Measurements from ENCODE around the gene BCAS1. TPM values are rescaled to one million over a fixed set of nuclear protein-coding genes. Genes with fewer than 3 reads are reported as not detected.

BCAS1 gene
- polyA plus RNA-seq, 1 of the 3 experiments (the other 2 are of a cell fraction), result not detected

DNA sequence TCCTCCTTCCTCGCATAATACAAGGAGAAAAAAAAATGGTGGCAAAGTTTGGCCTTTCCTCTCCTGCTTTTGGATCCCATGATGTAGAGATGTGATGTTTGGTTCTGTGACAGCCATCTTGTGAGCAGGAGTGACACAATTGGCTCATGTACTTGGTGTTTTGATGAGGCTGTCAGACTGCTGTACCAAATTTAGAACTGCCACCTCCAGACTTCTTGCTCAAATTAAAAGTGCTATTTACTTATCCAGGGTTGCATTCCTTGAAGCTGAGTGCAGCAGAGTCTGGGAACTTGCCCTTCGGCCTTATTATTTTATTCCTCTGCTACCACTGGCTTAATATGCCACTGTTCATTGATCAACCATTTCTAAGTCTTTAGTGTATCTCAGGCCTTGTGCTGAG, 21.9 kb downstream of the BCAS1 start (continued):
- TF ChIP-seq, protein P1, sequence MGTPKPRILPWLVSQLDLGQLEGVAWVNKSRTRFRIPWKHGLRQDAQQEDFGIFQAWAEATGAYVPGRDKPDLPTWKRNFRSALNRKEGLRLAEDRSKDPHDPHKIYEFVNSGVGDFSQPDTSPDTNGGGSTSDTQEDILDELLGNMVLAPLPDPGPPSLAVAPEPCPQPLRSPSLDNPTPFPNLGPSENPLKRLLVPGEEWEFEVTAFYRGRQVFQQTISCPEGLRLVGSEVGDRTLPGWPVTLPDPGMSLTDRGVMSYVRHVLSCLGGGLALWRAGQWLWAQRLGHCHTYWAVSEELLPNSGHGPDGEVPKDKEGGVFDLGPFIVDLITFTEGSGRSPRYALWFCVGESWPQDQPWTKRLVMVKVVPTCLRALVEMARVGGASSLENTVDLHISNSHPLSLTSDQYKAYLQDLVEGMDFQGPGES (IDR thresholded peaks at IDR 0.05; ENCODE audit: low read depth, low read length), result no peak
- TF ChIP-seq EP300 (IDR thresholded peaks at IDR 0.05; ENCODE audit: borderline replicate concordance in 1 of 2, low read depth in 1 of 2, low read length in 1 of 2), result no peak
- TF ChIP-seq NFIC (IDR thresholded peaks at IDR 0.05; ENCODE audit: borderline replicate concordance), result no peak
- TF ChIP-seq SMC3 (IDR thresholded peaks at IDR 0.05; ENCODE audit: low read depth, low read length), result no peak
- no peak for TF ChIP-seq FOSL2 (IDR thresholded peaks at IDR 0.05; ENCODE audit: borderline replicate concordance, low read depth)

DNA sequence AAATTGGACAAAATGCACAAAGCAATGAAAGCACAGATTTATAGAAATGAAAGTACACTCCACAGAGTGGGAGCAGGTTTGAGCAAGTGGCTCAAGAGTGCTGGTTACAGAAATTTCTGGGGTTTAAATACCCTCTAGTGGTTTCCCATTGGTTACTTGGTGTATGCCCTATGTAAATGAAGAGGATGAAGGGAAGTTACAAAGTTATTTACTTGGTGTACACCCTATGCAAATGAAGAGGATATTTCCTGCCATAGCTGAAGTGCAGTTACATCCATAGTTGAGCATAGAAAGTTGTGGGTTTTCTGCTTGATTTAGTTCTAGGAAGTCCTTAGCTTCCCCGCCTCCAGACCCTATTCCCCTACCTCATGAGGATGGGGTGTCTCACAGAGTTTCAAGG, 22.7 kb downstream of the BCAS1 start:
- H3K9me3 ChIP-seq, result no peaks in the 10 kb centered on the region
- no peak overlapping the region for H3K9ac ChIP-seq
- H3K4me2 ChIP-seq, result no peak overlapping the region
- no peak overlapping the region for H2AFZ ChIP-seq (ENCODE audit: low read depth)
- TF ChIP-seq JUND (IDR thresholded peaks at IDR 0.05), result no peak
- TF ChIP-seq FOSL2 (IDR thresholded peaks at IDR 0.05; ENCODE audit: borderline replicate concordance, low read depth), result no peak
- TF ChIP-seq POLR2AphosphoS5 (IDR thresholded peaks at IDR 0.05; ENCODE audit: low read depth, low read length), result no peak
- TF ChIP-seq, protein P1 (IDR thresholded peaks at IDR 0.05; ENCODE audit: low read depth, low read length), result no peak
- TF ChIP-seq NRF1 (IDR thresholded peaks at IDR 0.05; ENCODE audit: low read depth, low read length), result no peak
- no peak for TF ChIP-seq FOXJ3 (CRISPR knock-in tag; IDR thresholded peaks at IDR 0.05)
- H4K20me1 ChIP-seq (ENCODE audit: insufficient read depth), result no peaks in the 10 kb centered on the region
- CTCF ChIA-PET, result no interaction called here
- POLR2A ChIA-PET, result no interaction called here
- no peaks in the 10 kb centered on the region for H3K9me2 ChIP-seq
- no peak overlapping the region for H3K27ac ChIP-seq (ENCODE audit: low read depth in 2 of 2, low read length in 1 of 2)
- no peak overlapping the region for H3K4me3 ChIP-seq (ENCODE audit: low read depth in 2 of 2, low read length in 1 of 2)
- DNase-seq, result no peak
- WGBS (ENCODE audit: low lambda C conversion rate), result 71% methylated on average over 1 of the region's 1 CpG
- H3K27me3 ChIP-seq (ENCODE audit: insufficient read depth), result no peaks in the 10 kb centered on the region
- H3K36me3 ChIP-seq (replicated peaks in 1 of 2; ENCODE audit: control insufficient read depth in 1 of 2, insufficient read depth in 2 of 2, low read length in 1 of 2), result no peaks in the 10 kb centered on the region
- no peaks in the 10 kb centered on the region; a peak in 1 of 4 replicates for H3K4me1 ChIP-seq (ENCODE audit: control insufficient read depth in 1 of 2, insufficient read depth in 2 of 2, low read depth in 1 of 2, low read length in 1 of 2)
- no peaks in the 10 kb centered on the region for H3F3A ChIP-seq (replicated peaks; ENCODE audit: insufficient read depth)
- no peaks in the 10 kb centered on the region for H3K79me2 ChIP-seq (ENCODE audit: insufficient read depth)

DNA sequence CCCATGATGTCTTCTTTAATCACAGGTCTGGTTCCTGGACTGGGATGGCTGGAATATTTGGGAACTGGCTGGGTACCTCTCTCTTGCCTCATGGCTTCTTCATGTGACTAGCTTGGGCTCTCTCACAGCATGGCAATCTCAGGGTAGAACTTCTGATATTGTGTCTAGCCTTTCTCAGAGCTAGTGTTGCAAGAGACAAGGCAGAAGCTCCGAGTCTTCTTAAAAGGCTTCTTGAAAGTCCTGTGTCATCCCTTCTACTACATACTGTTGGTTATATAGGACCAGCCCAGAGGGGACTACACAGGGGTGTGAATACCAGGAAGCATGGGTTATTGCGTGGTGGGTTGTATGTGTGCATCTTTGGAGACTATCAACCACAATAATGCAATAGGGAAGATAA, 23.3 kb downstream of the BCAS1 start:
- H4K20me1 ChIP-seq (ENCODE audit: insufficient read depth), result no peaks in the 10 kb centered on the region
- H3K27ac ChIP-seq (ENCODE audit: low read depth in 2 of 2, low read length in 1 of 2), result no peak overlapping the region
- no peaks in the 10 kb centered on the region for H3K9me3 ChIP-seq
- no peaks in the 10 kb centered on the region for H3K27me3 ChIP-seq (ENCODE audit: insufficient read depth)
- H3K4me3 ChIP-seq (ENCODE audit: low read depth in 2 of 2, low read length in 1 of 2), result no peak overlapping the region
- no peaks in the 10 kb centered on the region for H3K9me2 ChIP-seq
- no peaks in the 10 kb centered on the region for H3F3A ChIP-seq (replicated peaks; ENCODE audit: insufficient read depth)
- 45% methylated on average over 2 of the region's 2 CpGs for WGBS (ENCODE audit: low lambda C conversion rate)
- ChIA-PET CTCF (interaction anchor here (0.6 kb wide), 1 partner anchor 1964 kb away, joined by 3 read pairs; no protein-coding TSS in a partner anchor), POLR2A (no interaction called here)
- no peak for DNase-seq
- H3K36me3 ChIP-seq (replicated peaks in 1 of 2; ENCODE audit: control insufficient read depth in 1 of 2, insufficient read depth in 2 of 2, low read length in 1 of 2), result no peaks in the 10 kb centered on the region
- no peak overlapping the region for H3K9ac ChIP-seq
- H2AFZ ChIP-seq (ENCODE audit: low read depth), result no peak overlapping the region
- H3K79me2 ChIP-seq (ENCODE audit: insufficient read depth), result no peaks in the 10 kb centered on the region
- no peaks in the 10 kb centered on the region; a peak in 1 of 4 replicates for H3K4me1 ChIP-seq (ENCODE audit: control insufficient read depth in 1 of 2, insufficient read depth in 2 of 2, low read depth in 1 of 2, low read length in 1 of 2)
- H3K4me2 ChIP-seq, result no peak overlapping the region
- TF ChIP-seq, protein P2, sequence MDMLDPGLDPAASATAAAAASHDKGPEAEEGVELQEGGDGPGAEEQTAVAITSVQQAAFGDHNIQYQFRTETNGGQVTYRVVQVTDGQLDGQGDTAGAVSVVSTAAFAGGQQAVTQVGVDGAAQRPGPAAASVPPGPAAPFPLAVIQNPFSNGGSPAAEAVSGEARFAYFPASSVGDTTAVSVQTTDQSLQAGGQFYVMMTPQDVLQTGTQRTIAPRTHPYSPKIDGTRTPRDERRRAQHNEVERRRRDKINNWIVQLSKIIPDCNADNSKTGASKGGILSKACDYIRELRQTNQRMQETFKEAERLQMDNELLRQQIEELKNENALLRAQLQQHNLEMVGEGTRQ (IDR thresholded peaks at IDR 0.05; ENCODE audit: borderline replicate concordance, low read depth, low read length), result no peak
- no peak for TF ChIP-seq FOSL2 (IDR thresholded peaks at IDR 0.05; ENCODE audit: borderline replicate concordance, low read depth)
- TF ChIP-seq, protein P1 (IDR thresholded peaks at IDR 0.05; ENCODE audit: low read depth, low read length), result no peak
- TF ChIP-seq NRF1 (IDR thresholded peaks at IDR 0.05; ENCODE audit: low read depth, low read length), result no peak
- TF ChIP-seq, protein P3, sequence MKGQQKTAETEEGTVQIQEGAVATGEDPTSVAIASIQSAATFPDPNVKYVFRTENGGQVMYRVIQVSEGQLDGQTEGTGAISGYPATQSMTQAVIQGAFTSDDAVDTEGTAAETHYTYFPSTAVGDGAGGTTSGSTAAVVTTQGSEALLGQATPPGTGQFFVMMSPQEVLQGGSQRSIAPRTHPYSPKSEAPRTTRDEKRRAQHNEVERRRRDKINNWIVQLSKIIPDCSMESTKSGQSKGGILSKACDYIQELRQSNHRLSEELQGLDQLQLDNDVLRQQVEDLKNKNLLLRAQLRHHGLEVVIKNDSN (IDR thresholded peaks at IDR 0.05; ENCODE audit: borderline replicate concordance, low read depth), result no peak
- no peak for TF ChIP-seq SIN3A (IDR thresholded peaks at IDR 0.05; ENCODE audit: borderline replicate concordance, low read depth, low read length)
- TF ChIP-seq RAD21 (IDR thresholded peaks at IDR 0.05; ENCODE audit: low read length), result no peak
- TF ChIP-seq SMC3 (IDR thresholded peaks at IDR 0.05; ENCODE audit: low read depth, low read length), result no peak
- no peak for TF ChIP-seq TCF12 (IDR thresholded peaks at IDR 0.05)
- TF ChIP-seq RCOR1 (IDR thresholded peaks at IDR 0.05; ENCODE audit: low read length), result no peak
- TF ChIP-seq NFIC (IDR thresholded peaks at IDR 0.05; ENCODE audit: borderline replicate concordance), result no peak
- no peak for TF ChIP-seq JUND (IDR thresholded peaks at IDR 0.05)
- no peak for TF ChIP-seq GATA2 (CRISPR knock-in tag; IDR thresholded peaks at IDR 0.05)
- TF ChIP-seq, protein P4, sequence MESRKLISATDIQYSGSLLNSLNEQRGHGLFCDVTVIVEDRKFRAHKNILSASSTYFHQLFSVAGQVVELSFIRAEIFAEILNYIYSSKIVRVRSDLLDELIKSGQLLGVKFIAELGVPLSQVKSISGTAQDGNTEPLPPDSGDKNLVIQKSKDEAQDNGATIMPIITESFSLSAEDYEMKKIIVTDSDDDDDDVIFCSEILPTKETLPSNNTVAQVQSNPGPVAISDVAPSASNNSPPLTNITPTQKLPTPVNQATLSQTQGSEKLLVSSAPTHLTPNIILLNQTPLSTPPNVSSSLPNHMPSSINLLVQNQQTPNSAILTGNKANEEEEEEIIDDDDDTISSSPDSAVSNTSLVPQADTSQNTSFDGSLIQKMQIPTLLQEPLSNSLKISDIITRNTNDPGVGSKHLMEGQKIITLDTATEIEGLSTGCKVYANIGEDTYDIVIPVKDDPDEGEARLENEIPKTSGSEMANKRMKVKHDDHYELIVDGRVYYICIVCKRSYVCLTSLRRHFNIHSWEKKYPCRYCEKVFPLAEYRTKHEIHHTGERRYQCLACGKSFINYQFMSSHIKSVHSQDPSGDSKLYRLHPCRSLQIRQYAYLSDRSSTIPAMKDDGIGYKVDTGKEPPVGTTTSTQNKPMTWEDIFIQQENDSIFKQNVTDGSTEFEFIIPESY (IDR thresholded peaks at IDR 0.05; ENCODE audit: borderline replicate concordance, low read depth), result no peak
- TF ChIP-seq MXI1 (IDR thresholded peaks at IDR 0.05; ENCODE audit: low read depth, low read length), result no peak

Data from SK-N-SH (cell line).